ENCODE data around the gene MELTF.

DNA sequence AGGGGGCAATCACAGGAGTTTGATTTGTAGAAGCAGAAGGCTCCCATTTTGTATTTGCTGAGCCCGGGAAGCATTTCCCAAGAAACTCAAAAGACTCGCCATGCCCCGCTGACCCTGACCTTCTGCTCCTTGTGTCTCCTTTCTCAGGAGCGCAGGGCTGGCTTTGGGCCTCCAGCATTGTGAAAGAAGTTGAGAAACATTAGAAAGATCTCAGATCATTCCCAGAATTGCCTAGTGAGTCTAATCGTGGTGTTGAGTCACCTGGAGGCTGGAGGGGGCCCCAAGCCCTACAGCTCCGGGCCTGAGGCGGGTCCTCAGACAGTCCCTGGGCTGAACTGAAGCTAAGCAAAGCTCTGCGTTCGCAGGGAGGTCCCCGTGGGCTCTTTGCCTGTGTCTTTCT lies 50.1 kb downstream of the MELTF start:
- TF ChIP-seq ZNF8 (CRISPR knock-in tag; IDR thresholded peaks at IDR 0.05): no peak
- TF ChIP-seq, protein P1, sequence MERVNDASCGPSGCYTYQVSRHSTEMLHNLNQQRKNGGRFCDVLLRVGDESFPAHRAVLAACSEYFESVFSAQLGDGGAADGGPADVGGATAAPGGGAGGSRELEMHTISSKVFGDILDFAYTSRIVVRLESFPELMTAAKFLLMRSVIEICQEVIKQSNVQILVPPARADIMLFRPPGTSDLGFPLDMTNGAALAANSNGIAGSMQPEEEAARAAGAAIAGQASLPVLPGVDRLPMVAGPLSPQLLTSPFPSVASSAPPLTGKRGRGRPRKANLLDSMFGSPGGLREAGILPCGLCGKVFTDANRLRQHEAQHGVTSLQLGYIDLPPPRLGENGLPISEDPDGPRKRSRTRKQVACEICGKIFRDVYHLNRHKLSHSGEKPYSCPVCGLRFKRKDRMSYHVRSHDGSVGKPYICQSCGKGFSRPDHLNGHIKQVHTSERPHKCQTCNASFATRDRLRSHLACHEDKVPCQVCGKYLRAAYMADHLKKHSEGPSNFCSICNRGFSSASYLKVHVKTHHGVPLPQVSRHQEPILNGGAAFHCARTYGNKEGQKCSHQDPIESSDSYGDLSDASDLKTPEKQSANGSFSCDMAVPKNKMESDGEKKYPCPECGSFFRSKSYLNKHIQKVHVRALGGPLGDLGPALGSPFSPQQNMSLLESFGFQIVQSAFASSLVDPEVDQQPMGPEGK (CRISPR knock-in tag; IDR thresholded peaks at IDR 0.05; ENCODE audit: borderline replicate concordance): no peak
- no peak for TF ChIP-seq ZC3H10 (CRISPR knock-in tag; IDR thresholded peaks at IDR 0.05)
- no peak for TF ChIP-seq ESRRG (CRISPR knock-in tag; IDR thresholded peaks at IDR 0.05)
